Peyer's patch (tissue), 4 donors: ENCODE results near the gene ABHD3.

Experiments used
- CTCF ChIP-seq, 6 experiments: fragments of 450-650 bp in 4 of 6; fragments of 200-600 bp in 2 of 6; sonication (generic) in 1 of 6; IDR thresholded peaks; one replicate each; pipeline ENCODE4 v1.5.1; 2017 to 2019; ENCODE audit warnings: antibody characterized with exemption in 6 of 6, mild to moderate bottlenecking in 3 of 6, moderate library complexity in 1 of 6
- POLR2A ChIP-seq, 2 donors: fragments of 450-650 bp; IDR thresholded peaks; one replicate each; pipeline ENCODE4 v1.5.1; 2017; ENCODE audit warnings: antibody characterized with exemption in 2 of 2, mild to moderate bottlenecking in 2 of 2, moderate library complexity in 2 of 2

GRCh38 chr18:21747764-21748693 lies 43.5 kb upstream of the ABHD3 start:
- TF ChIP-seq POLR2A (IDR thresholded peaks at IDR 0.05) = no peak
- no peak for TF ChIP-seq CTCF (IDR thresholded peaks at IDR 0.05)
